GM23338 (cell line): ENCODE results near the gene ZBTB1. TPM values are rescaled to one million over a fixed set of nuclear protein-coding genes. Genes with fewer than 3 reads are reported as not detected.
A peak's percentile ranks its signal among the peaks of the same experiment; 100 is the strongest.

ENCODE experiments used
- ZNF462 ChIP-seq: fragments of 250-450 bp; sonication (Bioruptor Pico); IDR thresholded peaks from 2 replicates; pipeline ENCODE4 v1.5.0; 2020; ENCODE audit warnings: mild to moderate bottlenecking, moderate library complexity
- polyA plus RNA-seq: library from polyadenylated mRNA; unstranded; fragments of >200 nt; fragmentation: Nextera tagmentation; extraction: Ambion mirVana; gene quantifications from 2 replicates; pipeline ENCODE4 v1.2.1, GENCODE V29; 2016
- small RNA-seq: library from RNA; depleted of rRNA; stranded (forward); fragments of <200 nt; gene quantifications from one replicate; pipeline ENCODE3, GENCODE V24; 2014; ENCODE audit warnings: low replicate concordance
- total RNA-seq: library from RNA; depleted of rRNA; stranded (reverse); fragments of >200 nt; shearing (Covaris generic); gene quantifications from 2 replicates; pipeline ENCODE4 v1.2.3, GENCODE V29; 2014; rRNA removed

ZBTB1 gene
- total and polyA plus RNA-seq, 2 experiments from 2014 or later: 11.2 to 33.0 TPM

- TF ChIP-seq ZNF462 (CRISPR knock-in tag): peak; percentile 42; the same call in 1 of the 2 replicates
Measured at GRCh38 chr14:64573109-64573508, 68.5 kb downstream of the ZBTB1 start (continued).

Small RNAs within 50 kb of the gene (small RNA-seq; reads per million reads assigned to genes)
- not detected for gene AL049869.4

Other genes with a start within 250 kb of the ZBTB1 start
- 0.08 and 0.59 TPM in 2 replicates for gene ESR2, start 210.4 kb upstream of the ZBTB1 start, total RNA-seq
- 0.35 and 0.58 TPM in 2 replicates for gene ESR2, start 210.4 kb upstream of the ZBTB1 start, polyA plus RNA-seq
- 219 and 252 TPM in 2 replicates for gene MTHFD1, start 116.4 kb upstream of the ZBTB1 start, total RNA-seq
- gene MTHFD1, start 116.4 kb upstream of the ZBTB1 start, polyA plus RNA-seq: 237 and 262 TPM in 2 replicates
- gene AKAP5, start 39.3 kb upstream of the ZBTB1 start, total RNA-seq: 3.2 and 3.4 TPM in 2 replicates
- gene AKAP5, start 39.3 kb upstream of the ZBTB1 start, polyA plus RNA-seq: 1.0 and 1.2 TPM in 2 replicates
- gene ZBTB25, start 932 bp upstream of the ZBTB1 start, total RNA-seq: 8.0 and 8.9 TPM in 2 replicates
- 4.1 and 5.8 TPM in 2 replicates for gene ZBTB25, start 932 bp upstream of the ZBTB1 start, polyA plus RNA-seq
- gene HSPA2, start 36.0 kb downstream of the ZBTB1 start, total RNA-seq: 114 and 130 TPM in 2 replicates
- 86.1 and 88.5 TPM in 2 replicates for gene HSPA2, start 36.0 kb downstream of the ZBTB1 start, polyA plus RNA-seq
- gene PPP1R36, start 45.2 kb downstream of the ZBTB1 start, total RNA-seq: 0.42 TPM in 1 of 2 replicates, not detected in the other
- gene PPP1R36, start 45.2 kb downstream of the ZBTB1 start, polyA plus RNA-seq: 0.45 and 1.4 TPM in 2 replicates
- 83.1 and 83.9 TPM in 2 replicates for gene PLEKHG3, start 199.7 kb downstream of the ZBTB1 start, total RNA-seq
- 23.0 and 30.8 TPM in 2 replicates for gene PLEKHG3, start 199.7 kb downstream of the ZBTB1 start, polyA plus RNA-seq